HG03280 (cell line): Measurements from ENCODE around the gene LAMA5.
A peak's percentile ranks its signal among the peaks of the same experiment; 100 is the strongest.

Source experiments
- ATAC-seq: cut with Tn5 transposase; IDR thresholded peaks from one replicate; pipeline ENCODE4 v1.9.1; 2021; ENCODE audit warnings: mild to moderate bottlenecking, moderate library complexity; ENCODE audit not compliant: unreplicated experiment

Gene LAMA5

DNA sequence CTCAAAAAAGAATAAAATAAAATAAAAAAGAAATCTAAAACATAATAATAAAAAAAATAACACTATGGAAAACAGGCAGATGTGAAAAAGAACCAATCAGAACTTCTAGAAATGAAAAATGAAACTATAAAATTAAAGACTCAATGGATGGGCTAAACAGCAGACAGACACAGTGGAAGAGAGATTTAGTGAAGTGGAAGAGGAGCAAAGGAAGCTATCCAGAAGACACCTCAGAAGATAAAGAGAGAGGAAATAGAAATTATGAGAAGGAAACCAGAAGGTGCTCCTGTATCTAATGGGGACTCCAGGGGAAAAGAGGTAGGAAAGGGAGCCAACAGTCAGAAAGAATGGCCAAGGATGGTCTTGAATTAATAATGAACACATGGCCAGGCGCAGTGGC, 18.5 kb downstream of the LAMA5 start:
- ATAC-seq: no peak

DNA sequence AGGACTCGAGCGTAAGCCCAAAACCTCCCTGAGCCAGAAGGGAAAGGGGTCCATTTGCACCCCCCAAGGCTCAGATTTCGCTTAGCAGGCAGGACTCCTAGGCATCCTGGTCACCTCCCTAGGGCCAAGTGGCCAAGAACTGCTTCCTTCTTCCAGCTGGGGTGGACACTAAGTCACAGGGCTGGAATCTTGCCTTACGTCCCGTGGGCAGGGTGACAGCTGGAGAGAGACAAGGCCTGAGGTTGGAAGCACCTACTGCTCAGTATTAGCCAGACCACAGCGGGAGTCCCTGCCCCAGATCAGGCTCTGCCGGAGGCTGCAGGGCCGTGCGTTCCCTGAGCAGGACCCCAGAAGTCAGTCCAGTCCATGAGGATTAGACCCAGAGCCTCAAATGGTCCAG, 19.7 kb downstream of the LAMA5 start:
- ATAC-seq: no peak

DNA sequence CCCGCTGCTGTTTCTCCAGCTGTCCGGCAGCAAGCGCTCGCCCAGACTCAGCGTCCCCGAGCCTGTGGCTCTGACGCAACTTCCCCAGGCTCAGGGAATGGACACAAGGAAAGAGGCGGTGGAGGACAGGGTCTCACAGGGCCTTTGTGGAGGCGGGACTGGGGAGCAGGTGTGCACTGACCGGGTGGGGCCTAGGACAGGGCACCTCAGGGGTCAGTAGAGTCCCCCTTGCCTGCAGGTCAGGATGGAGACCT, 20.0 kb downstream of the LAMA5 start:
- no peak for ATAC-seq

DNA sequence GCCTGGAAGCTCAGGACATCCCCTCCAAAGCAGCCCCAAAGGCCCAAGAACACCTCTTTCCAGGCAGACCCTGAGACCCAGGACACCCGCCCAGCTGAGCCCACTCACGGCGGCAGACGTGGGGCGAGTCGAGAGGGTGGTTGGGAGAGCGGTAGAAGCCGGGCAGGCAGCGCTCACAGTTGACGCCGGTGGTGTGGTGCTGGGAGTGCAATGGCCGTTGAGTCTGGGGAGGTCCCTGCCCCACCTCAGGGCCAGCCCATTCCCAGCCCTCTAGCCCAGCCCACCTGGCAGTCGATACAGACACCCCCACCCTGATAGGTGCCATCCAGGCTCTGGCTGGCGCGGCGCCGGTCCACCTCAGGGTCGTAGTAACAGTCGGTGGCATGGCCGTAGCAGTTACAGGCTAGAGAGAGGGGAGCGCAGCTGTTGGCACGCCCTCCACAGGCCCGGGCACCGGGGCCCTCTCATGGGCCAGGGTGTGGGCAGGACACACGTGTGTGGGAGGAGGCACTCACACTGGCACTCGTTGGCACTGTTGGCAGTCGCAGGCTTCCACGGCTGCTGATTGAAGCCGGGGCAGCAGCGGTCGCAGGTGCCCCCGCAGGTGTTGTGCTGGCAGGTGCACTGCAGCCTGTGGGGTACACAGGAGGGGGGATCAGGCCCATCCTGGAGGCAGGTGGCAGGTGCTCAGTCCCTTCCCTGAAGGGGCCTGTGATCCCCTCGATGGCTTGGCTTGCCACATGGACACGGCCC, 20.5 kb downstream of the LAMA5 start:
- no peak for ATAC-seq

DNA sequence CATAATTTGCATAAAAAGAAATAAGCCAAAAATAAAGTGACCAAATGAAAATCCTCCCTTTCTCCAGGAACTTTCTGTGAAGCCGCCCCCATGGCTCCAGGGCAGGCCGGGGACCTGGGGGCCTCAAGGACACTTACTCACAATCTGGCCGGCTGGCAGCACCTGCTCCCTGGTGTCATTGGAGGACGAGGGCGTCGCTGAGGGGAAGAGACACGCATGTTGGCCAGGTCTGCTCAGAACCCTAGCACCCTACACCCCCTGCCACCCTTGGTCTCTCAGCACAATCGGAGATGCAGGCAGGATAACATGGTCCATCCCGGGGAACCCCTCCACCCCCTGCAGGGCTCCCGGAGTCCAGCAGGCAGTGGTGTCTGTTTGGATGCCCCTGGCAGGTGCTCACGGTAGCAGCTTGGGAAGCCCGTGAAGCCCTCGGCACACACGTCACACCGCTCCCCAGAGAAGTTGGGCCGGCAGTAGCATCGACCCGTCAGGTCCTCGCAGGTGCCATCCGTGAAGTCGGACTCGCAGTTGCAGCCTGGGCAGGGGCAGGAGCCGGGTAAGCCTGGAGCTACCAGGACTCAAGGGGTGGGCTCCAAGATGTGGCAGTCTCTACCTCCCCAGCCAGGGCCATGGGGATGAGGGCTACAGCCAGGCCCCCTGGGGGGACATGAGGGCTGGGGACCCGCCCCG, 21.3 kb downstream of the LAMA5 start:
- ATAC-seq: no peak

DNA sequence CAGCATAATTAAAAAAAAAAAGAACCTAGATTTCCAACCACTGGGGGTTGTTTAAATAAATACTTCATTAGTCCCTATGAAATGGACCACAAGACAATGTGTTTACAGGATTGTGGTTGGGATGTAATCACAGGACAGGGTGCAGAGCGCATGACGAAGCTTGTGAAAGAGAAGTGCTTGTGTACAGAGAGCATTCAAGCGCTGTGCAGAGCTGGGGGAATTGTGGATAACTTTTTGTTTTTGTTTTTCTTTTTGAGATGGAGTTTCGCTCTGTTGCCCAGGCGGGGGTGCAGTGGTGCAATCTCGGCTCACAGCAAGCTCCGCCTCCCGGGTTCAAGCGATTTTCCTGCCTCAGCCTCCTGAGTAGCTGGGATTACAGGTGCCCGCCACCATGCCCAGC, 22.3 kb downstream of the LAMA5 start:
- ATAC-seq: no peak

DNA sequence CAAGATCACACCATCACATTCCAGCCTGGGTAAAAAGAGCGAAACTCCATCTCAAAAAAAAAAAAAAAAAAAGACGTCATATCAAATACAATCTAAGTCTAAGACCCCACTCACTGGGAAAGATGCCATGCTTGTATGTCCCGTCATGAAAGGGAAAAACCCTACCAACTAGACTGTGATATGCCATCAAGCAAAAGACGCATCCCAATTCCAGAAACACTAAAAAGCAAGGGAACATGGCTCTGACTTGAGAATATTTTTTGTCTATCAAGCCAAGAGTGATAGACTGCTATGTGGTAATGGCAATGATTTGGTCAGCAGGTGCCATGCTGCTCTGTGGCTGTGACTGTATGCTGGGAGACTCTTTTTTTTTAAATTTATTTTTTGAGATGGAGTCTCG, 23.0 kb downstream of the LAMA5 start:
- ATAC-seq: no peak

DNA sequence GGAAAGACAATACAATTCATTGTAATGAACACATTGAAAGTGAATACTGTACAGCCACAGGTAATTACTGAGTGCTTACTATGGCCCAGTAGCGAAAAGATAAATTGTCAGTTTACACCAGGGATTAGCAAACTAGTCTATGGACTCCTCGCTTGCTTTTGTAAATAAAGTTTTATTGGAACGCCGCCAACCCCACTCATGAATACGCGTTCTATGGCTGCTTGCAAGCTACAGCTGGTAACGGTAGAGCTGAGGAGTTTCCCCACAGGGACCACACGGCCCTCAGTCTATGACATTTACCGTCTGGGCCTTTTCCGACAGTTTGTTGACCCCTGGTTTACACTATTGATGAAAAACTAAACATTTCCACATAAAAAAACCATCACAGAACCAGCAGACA, 24.2 kb downstream of the LAMA5 start:
- ATAC-seq: no peak

DNA sequence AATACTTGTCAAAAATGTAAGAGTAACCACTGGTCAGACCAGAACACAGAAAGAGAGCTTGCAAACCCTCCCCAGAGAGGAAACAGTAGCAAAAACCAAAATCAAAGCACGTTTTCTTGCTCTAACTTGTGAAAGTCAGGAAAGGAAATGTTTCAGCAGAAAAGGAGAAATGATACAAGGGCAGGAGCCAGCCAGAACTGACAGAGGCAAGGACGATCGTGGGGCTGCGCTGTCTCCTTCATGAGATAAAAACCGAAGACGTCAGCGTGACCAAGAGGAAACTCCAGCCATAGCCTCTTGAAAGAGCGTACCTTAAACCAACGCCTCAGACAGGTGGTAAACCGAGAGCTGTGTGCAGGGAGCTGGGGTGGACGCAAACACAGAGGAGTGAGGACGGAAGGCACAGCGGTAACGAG, 27.5 kb downstream of the LAMA5 start:
- peak; percentile 73 for ATAC-seq

DNA sequence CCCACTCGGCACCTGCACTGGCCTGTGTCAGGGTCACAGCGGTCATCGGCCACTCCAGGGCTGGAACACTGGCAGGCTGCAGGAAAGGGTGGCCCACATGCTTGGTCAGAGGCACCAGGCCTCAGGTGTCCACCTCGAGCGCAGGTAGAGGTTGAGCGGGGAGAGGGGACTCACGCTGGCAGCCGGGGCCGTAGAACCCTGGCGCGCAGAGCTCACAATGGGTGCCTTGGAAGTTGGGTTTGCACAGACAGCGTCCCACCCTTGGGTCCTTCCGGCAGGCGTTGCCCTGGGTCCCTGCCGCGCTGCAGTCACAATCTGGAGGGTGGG, 28.9 kb downstream of the LAMA5 start:
- ATAC-seq: no peak

DNA sequence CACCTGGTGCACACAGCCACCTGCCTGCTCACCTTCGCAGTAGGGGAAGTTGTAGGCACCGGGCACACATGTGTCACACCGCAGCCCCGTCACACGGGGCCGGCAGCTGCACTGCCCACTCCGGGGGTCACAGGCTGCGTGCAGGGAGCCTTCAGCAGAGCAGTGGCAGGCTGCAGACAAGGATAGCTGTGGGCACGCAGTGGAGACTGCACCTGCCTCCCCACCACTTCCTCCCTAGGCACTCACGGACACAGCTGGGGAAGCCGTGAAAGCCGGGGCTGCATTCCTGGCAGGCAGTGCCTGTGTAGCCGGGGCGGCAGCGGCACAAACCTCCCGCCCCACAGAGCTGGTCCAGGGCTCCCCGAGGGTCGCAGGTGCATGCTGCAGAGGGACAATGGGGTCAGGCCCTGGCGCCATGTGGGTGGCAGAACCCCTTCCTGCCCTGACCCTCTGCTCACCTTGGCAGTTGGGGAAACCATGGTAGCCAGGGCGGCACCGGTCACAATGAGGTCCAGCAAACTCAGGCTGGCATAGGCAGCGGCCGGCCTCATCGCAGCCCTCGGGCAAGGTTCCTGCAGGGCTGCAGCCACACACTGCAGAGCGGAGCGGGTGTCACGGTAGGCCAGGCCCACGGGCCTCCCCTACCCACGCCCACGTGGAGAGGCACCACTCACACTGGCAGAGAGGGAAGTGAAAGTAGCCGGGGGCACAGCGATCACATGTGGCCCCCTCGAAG, 29.4 kb downstream of the LAMA5 start:
- no peak for ATAC-seq

DNA sequence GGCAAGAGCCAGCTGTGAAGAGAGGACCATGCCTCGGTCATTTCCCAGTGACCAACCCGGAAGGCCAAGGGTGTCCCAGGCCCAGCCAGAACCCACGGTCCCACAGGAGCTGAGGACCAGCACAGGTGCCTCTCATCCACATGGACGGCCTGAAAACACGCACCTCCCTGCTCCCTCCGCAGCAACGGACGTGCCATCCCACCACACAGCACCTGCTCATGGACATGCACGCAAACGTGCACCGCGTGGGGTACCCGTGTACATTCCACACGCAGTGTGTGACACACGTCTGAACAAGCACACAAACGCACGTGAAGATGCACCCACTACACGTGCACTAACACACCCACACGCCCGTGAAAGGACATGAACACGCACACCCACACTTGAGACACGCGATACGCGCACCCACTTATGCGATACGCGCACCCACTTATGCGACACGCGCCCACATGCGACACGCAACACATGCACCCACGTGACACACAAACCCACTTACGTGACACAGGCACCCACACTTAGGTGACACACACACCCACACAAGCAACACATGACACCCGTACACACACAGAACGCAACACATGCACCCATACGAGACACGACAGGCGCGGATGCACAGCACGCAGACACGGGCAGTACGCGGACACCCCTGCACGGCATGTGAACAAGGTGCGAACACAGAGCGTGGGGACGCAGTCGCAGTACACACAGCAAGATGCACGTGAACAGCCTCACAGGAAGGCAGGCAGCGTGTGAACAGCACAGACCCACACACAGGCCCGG, 30.1 kb downstream of the LAMA5 start:
- ATAC-seq: no peak

DNA sequence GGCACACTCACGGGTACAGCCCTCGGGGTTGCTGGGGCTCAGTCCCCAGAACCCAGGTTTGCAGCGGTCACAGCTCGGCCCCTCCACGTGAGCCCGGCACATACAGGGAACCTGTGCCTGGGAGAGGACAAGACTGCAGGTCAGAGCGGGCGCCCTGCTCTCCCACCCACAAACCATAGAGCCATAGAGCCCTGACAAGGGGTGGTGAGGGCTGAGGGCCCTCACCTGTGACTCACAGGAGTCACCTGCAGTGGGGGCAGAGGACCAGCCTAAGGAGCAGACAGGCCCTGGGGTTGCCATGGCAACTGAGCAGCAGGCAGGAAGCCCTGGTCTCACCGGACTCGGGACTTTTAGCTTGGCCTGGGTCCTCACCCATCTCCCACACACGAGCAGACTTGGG, 30.8 kb downstream of the LAMA5 start:
- ATAC-seq: no peak

DNA sequence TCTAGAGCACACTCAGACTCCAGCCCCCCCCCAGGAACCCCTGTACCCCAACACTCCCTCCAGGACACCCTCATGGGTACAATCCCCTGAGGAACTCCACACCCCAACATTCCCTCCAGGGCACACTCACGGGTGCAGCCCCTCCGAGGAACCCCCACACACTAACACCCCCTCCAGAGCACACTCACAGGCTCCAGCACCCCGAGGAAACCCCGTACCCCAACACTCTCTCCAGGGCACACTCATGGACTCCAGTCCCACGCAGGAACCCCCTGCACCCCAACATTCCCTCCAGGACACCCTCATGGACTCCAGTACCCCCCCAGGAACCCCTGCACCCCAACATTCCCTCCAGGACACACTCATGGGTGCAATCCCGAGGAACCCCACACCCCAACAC, 31.6 kb downstream of the LAMA5 start:
- ATAC-seq: no peak

DNA sequence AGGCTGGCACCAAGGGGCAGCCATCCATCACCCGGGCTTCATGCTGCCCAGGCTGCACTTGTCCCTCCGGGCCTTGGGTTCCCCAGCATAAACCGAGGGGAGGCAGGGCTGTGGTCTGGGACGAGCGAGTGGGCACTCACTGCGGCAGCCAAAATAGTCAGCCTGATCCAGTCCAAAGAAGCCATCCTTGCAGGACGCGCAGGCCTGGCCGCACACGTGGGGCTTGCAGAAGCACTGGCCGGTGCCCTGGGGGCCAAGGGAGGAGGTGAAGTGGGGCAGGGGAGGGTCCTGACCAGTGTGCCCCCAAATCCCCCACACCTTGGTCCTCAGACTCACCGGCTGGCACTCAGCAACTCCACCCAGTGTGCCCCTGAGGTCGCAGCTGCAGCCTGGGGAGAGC, 32.2 kb downstream of the LAMA5 start:
- no peak for ATAC-seq

DNA sequence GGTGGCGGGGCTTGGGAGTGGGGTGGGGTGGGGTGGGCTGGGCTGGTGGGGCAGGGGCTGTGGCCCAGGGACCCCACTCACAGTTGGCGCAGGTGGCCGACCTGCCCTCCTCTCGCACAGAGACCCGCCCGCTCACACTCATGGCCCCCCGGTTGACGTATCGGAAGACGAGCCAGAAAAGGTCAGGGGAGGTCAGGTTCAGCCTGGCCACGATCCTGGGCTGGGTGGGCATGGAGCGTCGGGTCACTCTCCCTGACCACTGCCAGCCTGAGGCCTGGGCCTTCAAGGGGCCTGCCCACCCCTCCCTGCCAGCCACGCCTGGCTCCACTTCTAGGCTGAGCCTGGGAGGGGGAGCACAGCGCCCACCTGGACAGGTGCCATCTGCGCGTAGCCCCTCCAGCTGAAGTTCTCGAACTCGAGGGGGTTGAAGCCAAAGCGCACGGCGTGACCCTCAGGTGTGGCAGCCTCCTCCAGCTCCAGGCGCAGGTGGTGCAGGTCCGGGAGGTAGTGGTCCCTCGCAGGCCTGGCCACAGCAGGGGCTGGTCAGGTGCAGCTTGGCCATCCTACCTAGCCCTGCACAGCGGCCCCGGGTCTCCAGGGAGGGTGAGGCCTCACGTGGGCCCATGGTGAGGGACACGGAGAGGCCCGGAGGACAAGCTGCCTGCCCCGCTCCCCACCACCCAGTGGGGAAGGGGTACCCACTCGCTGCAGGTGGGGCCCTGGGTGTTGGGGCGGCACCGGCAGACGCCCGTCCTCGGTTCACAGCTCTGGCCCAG, 33.1 kb downstream of the LAMA5 start:
- ATAC-seq: no peak

DNA sequence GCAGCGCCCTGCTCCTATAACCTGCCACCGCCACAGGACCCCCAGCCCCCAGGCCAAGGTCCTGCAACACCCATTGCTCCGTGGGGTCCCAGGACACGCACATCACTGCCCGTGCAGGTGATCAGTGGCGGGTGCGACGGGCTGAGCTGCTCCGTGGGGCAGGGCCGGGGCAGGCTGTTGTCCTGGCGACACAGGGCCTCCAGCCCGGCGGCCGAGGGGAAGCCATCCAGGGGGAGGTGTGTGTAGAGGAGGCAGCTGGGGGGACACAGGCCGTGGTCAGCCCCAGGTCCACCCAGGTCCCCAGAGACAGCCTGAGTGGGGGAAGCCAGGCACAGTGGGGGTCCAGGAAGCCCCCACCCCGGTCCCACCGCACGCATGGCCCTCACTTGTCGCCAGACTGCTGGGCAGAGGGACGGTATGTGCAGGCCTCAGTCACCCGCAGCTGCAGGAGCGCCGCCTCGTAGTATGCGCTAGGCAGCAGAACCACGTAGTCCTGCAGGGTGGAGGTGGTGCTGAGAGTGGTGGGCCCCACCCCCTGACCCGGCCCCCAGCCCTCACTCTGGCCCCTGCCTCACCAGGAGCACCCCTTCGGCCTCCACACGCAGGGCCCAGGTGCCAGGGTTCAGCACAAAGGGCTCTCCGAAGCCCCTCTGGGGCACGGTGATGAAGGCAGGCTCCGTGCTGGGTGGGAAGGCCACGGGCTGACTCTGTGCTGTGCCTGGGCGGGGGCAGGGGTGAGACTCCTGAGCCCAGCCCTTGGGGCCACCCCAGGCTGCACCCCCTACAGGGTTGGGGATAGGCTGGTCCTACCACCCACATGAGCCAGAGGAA, 33.9 kb downstream of the LAMA5 start:
- ATAC-seq: no peak

DNA sequence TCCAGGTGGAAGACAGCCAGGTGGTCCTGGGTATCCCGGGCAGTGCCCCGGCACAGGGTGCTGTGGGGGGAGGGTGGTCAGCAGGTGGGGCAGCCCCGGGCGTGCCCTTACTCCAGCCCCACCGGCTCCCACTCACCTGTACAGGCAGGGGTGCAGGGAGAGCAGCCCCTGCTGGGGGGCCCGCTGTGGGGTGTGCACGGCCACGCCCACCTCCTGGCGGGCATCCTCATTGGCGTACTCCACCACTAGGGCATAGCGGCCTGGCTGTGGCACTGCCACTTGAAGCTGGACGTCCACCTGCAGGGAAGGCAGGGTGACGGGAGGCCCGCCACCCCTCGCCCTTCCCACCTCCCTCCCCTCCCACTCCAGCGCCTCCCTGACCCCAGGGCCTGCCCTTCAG, 34.7 kb downstream of the LAMA5 start:
- ATAC-seq: no peak

DNA sequence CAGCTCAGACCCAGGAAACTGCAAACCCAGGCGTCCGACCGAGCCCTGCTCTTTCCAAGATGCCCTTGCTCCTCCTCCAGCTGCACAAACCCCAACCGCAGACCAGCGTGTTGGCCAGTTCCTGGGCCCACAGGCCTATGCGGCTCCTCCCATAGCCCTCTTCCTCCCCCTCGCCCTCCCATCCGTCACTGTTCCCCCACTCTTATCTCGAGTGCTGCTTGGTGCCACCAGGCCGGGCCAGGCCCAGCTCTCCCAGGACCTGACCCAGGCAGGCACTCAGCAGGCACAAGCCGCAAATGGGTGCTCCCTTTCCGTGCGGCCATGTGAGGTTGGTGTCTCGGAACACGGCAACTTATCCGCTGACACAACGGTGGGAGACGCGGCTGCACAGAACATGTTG, 35.8 kb downstream of the LAMA5 start:
- ATAC-seq: no peak
